Measurements from ENCODE around the gene HFE. TPM values are rescaled to one million over a fixed set of nuclear protein-coding genes. Genes with fewer than 3 reads are reported as not detected.
A peak's percentile ranks its signal among the peaks of the same experiment; 100 is the strongest.
"Not testable (repeated sequence)": the region's sequence is repeated elsewhere in the genome, so short reads cannot be mapped to it uniquely, and the experiment has no call there.

The HFE gene
- polyA plus RNA-seq, 1 donor from 2014 or later: 7.2 TPM

GRCh38 chr6:26054781-26055718 is 32.2 kb upstream of the HFE start:
- Mint-ChIP-seq H3K27me3 (no peaks in the 10 kb centered on the region), H3K27ac (peak overlapping the region; percentile 90 to 99 (median 94)), H3K4me1 (peaks cover 1 to 16% (median 12%) of the 10 kb centered on the region in 3 donors), H3K36me3 (no peaks in the 10 kb centered on the region), H3K9me3 (no peaks in the 10 kb centered on the region), H3K4me3 (peak overlapping the region; percentile 96 to 99 (median 98))

GRCh38 chr6:26055719-26056582 is 31.3 kb upstream of the HFE start:
- Mint-ChIP-seq H3K27me3 (no peaks in the 10 kb centered on the region), H3K9me3 (no peaks in the 10 kb centered on the region), H3K4me1 (peaks cover 1 to 16% (median 12%) of the 10 kb centered on the region in 3 donors), H3K36me3 (no peaks in the 10 kb centered on the region), H3K4me3 (peak overlapping the region; percentile 96 to 99 (median 98)), H3K27ac (peak overlapping the region; percentile 90 to 99 (median 94))

GRCh38 chr6:26056583-26057350 is 30.5 kb upstream of the HFE start:
- peak overlapping the region; percentile 90 to 99 (median 94) for H3K27ac Mint-ChIP-seq
- no peaks in the 10 kb centered on the region for H3K36me3 Mint-ChIP-seq
- H3K9me3 Mint-ChIP-seq: no peaks in the 10 kb centered on the region
- no peaks in the 10 kb centered on the region for H3K27me3 Mint-ChIP-seq
- H3K4me3 Mint-ChIP-seq: peak overlapping the region; percentile 96 to 99 (median 98)
- peaks cover under 1 to 16% (median 12%) of the 10 kb centered on the region in 3 donors for H3K4me1 Mint-ChIP-seq

GRCh38 chr6:26057899-26058298 is 29.3 kb upstream of the HFE start:
- peaks cover 0 to 16% (median 12%) of the 10 kb centered on the region in 3 donors for H3K4me1 Mint-ChIP-seq
- H3K4me3 Mint-ChIP-seq: peak overlapping the region in 2 of 4 donors; percentile 27 to 96
- peak overlapping the region in 1 of 3 donors; percentile 69 for H3K27ac Mint-ChIP-seq
- no peaks in the 10 kb centered on the region for H3K36me3 Mint-ChIP-seq
- no peaks in the 10 kb centered on the region for H3K27me3 Mint-ChIP-seq
- H3K9me3 Mint-ChIP-seq: no peaks in the 10 kb centered on the region

GRCh38 chr6:26058477-26059033 is 28.7 kb upstream of the HFE start:
- not testable (repeated sequence) for H3K36me3 Mint-ChIP-seq, H3K27me3 Mint-ChIP-seq, H3K27ac Mint-ChIP-seq, H3K9me3 Mint-ChIP-seq
- Mint-ChIP-seq H3K4me1 (peaks cover 0 to 16% (median 12%) of the 10 kb centered on the region in 3 donors), H3K4me3 (peak overlapping the region in 1 of 4 donors; percentile 45)

- peak overlapping the region in 1 of 4 donors; percentile 1 for H3K4me3 Mint-ChIP-seq
- peaks cover 1% of the 10 kb centered on the region for H3K27me3 Mint-ChIP-seq
- no peak overlapping the region for H3K27ac Mint-ChIP-seq
- H3K36me3 Mint-ChIP-seq: no peaks in the 10 kb centered on the region
- peaks cover 3 to 10% (median 8%) of the 10 kb centered on the region in 3 donors for H3K4me1 Mint-ChIP-seq
- H3K9me3 Mint-ChIP-seq: no peaks in the 10 kb centered on the region
These were observed 27.3 kb upstream of the HFE start for GRCh38 chr6:26059941-26060340.

- Mint-ChIP-seq H3K4me3 (peak overlapping the region in 1 of 4 donors; percentile 2), H3K36me3 (no peaks in the 10 kb centered on the region), H3K27ac (no peak overlapping the region)
These were observed 22.5 kb upstream of the HFE start for GRCh38 chr6:26064619-26065257.

GRCh38 chr6:26065952-26066380 is 21.3 kb upstream of the HFE start:
- Mint-ChIP-seq H3K27ac (peak overlapping the region in 1 of 3 donors; percentile 6), H3K4me1 (peaks cover 5 to 14% (median 7%) of the 10 kb centered on the region in 3 donors), H3K9me3 (no peaks in the 10 kb centered on the region), H3K4me3 (peak overlapping the region in 1 of 4 donors; percentile 71), H3K36me3 (no peaks in the 10 kb centered on the region), H3K27me3 (peaks cover 1% of the 10 kb centered on the region)

More at GRCh38 chr6:26064619-26065257, 22.5 kb upstream of the HFE start:
- peaks cover 1% of the 10 kb centered on the region for H3K27me3 Mint-ChIP-seq
- H3K9me3 Mint-ChIP-seq: no peaks in the 10 kb centered on the region
- peaks cover 5 to 14% (median 7%) of the 10 kb centered on the region in 3 donors for H3K4me1 Mint-ChIP-seq

- Mint-ChIP-seq H3K36me3 (no peaks in the 10 kb centered on the region), H3K4me3 (no peak overlapping the region), H3K27me3 (peaks cover 1% of the 10 kb centered on the region), H3K27ac (no peak overlapping the region), H3K4me1 (peaks cover 5 to 14% (median 7%) of the 10 kb centered on the region in 3 donors), H3K9me3 (no peaks in the 10 kb centered on the region)
These were observed 19.9 kb upstream of the HFE start for GRCh38 chr6:26067367-26067766.

- peaks cover 5 to 14% (median 7%) of the 10 kb centered on the region in 3 donors for H3K4me1 Mint-ChIP-seq
- peaks cover 1% of the 10 kb centered on the region for H3K27me3 Mint-ChIP-seq
- no peaks in the 10 kb centered on the region for H3K9me3 Mint-ChIP-seq
- H3K27ac Mint-ChIP-seq: no peak overlapping the region
- H3K36me3 Mint-ChIP-seq: no peaks in the 10 kb centered on the region
- no peak overlapping the region for H3K4me3 Mint-ChIP-seq
These were observed 19.2 kb upstream of the HFE start for GRCh38 chr6:26068036-26068435.

GRCh38 chr6:26071135-26071534 is 16.1 kb upstream of the HFE start:
- H3K27ac Mint-ChIP-seq: no peak overlapping the region
- no peaks in the 10 kb centered on the region for H3K9me3 Mint-ChIP-seq
- H3K4me3 Mint-ChIP-seq: no peak overlapping the region
- no peaks in the 10 kb centered on the region for H3K27me3 Mint-ChIP-seq
- no peaks in the 10 kb centered on the region for H3K36me3 Mint-ChIP-seq
- H3K4me1 Mint-ChIP-seq: peaks cover 0 to 5% (median 1%) of the 10 kb centered on the region in 3 donors

GRCh38 chr6:26075063-26075717 is 12.0 kb upstream of the HFE start:
- no peak overlapping the region for H3K27ac Mint-ChIP-seq
- H3K36me3 Mint-ChIP-seq: no peaks in the 10 kb centered on the region
- H3K9me3 Mint-ChIP-seq: no peaks in the 10 kb centered on the region
- no peak overlapping the region for H3K4me3 Mint-ChIP-seq
- H3K27me3 Mint-ChIP-seq: no peaks in the 10 kb centered on the region
- peaks cover 0 to 6% (median 2%) of the 10 kb centered on the region in 3 donors for H3K4me1 Mint-ChIP-seq

GRCh38 chr6:26078066-26078465 is 9.2 kb upstream of the HFE start:
- not testable (repeated sequence) for H3K27me3 Mint-ChIP-seq, H3K9me3 Mint-ChIP-seq, H3K4me3 Mint-ChIP-seq, H3K27ac Mint-ChIP-seq, H3K4me1 Mint-ChIP-seq, H3K36me3 Mint-ChIP-seq

All from IgD-negative memory B cell (primary cell).